HS-5 (cell line): ENCODE measurements around the gene KCNG3.

Experiments used
- DNase-seq: peaks from one replicate; pipeline ENCODE4 v3.0.0-alpha.2; 2012; ENCODE audit warnings: low read depth

KCNG3 gene

DNA sequence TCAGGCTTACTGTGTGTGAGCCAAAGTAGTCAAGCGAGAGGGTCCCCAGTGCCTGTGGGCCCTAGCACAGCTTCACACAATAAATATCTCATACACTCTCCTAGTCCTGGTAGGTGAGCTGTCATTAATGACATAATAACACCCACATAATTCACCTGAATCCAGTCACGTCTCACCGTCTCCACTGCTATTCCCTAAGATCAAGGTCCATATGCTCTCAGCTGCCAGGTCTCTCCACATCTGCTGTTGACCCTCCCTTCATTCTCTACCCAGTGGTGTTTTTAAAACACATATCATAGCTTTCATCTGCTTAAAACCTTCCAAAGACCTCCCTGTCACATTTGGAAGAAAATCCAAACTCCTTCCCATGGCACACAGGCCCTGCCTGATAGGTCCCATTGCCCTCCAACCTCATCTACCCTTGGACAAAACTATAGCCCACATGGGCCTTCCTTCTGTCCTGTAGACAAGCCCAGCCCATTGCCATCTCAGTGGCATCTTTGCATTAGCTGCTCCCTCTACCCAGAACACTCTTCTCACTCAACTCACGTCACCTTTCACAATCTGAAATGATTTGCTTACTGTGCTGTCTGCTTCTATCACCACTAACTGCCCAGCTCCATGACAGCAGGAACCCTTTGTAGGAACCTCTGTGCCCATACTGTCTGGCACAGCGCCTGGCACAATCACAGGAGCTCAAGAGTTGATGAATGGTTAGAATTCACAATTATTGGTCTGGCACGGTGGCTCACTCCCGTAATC is 7.5 kb downstream of the KCNG3 start:
- DNase-seq: no peak

DNA sequence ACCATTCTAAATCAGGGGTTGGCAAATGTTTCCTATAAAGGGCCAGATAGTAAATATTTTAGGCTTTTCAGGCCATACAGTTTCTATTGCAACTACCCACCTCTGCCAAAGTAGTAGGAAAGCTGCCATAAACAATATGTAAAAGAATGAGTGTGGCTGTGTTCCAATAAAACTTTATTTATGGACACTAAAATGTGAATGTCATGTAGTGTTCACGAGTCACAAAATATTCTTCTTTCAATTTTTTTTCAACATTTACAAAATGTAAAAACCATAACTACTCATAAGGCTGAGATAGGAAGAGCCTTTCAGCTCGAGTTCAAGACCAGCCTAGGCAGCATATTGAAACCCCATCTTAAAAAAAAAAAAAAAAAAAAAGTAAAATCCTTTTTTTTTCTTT is 13.4 kb downstream of the KCNG3 start:
- no peak for DNase-seq

DNA sequence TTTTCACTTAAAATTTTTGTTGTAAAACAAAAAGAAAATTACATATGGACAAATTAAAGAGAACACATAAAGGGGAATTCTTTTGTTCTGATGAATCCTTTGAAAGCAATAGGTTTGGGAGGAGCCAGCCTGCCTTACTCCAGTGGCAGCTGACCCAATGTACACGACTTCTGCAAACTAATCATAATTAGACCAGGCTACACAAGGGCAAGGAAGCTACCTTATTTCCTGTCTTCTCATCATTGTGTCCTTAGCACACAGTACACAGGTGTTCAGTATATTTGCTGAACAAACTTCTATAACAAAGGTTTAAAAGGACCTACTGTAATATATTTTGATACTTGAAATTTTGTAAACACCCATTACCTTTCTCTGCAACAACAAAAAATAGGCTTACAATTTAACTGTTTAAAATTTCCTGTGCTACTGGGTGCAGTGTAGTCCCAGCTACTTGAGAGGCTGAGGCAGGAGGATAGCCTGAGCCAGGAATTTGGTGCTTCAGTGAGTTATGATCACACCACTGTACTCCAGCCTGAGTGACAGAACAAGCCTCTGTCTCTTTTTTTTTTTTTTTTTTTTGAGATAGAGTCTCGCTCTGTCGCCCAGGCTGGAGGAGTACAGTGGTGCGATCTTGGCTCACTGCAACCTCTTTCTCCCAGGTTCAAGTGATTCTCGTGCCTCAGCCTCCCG is 18.9 kb downstream of the KCNG3 start:
- DNase-seq: no peak

DNA sequence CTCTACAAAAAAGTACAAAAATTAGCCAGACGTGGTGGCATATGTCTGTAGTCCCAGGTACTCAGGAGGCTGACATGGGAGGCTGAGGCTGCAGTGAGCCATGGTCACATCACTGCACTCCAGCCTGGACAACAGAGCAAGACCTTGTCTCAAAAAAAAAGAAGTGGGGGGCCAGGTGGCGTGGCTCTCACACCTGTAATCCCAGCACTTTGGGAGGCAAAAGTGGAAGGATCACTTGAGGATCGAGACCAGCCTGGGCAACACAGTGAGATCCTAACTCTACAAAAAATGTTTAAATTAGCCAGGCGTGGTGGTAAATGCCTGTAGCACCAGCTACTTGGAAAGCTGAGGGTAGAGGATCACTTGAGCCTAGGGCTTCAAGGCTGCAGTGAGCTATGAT is 23.1 kb downstream of the KCNG3 start:
- DNase-seq: no peak

DNA sequence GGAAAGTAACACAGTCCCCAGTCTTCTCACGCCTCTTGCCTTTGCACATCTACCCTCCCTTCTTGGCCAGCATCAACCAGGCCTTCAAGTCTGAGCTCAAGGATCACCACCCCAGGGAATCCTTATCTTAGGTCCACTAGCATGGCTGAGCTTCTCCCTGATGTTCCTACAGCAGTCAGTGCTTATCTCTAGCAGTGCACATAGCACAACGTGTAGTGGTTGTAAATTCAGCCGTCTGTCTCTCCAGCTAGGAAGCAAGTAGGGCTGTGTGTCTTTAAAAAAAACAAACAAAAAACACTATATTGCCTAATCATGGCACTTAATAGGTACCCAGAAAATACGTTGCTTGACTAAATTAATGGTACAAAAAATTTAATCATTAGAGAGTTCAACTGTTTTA is 29.2 kb downstream of the KCNG3 start:
- DNase-seq: no peak

DNA sequence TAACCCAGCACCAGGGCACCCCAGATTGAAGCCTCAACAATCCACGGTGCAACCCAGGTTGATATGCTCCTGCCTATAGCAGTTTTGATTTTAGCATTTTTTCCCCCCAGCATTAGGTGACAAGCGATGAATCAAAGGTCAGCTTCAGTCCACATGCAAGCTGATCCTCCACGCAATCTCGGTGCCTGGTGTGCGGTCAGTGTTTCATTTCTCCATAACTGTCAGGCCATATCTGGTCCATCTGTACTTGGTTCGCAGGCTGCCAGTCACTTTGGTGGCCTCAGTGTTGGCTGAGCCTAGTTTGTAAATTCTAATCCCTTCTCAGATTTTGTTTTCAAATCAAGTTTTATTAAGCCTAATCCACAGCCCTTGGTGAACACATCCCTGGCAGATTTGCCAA is 30.2 kb downstream of the KCNG3 start:
- no peak for DNase-seq

DNA sequence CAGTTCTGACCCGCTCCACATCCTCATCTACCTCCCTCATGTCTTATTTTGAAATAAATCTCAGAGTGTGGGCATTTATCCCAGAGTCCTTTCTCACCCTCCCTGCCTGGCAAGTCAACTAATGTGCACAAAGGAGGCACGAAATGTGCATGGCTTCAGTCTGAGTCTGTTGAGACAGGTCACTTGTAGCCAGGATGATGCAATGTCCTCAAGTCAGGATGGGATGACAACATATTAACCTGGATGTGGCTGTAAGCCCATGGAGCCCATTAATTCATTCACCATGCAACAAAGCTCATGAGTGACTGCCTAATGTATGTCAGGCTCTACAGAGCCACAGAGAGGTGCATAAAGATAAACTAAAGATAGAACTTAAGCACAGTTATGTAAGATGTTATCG is 34.5 kb downstream of the KCNG3 start:
- no peak for DNase-seq

DNA sequence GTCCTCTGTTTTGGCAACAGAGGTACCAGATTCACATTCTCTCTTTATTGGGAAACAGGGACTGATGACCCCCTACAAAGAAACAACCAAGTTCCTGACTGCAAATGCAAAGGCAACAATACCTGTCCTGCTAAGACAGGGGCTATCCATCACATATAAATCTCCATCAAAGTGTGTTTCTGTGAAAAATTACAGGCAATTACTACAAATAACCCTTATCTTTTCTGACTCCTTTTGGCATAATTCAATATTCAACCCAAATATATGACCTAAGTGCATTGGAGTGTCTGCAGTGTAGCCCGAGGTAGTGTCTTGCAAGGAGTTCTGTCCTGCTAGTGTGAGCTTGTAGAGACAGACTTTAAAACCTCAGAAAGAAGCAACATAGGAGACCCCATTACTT is 35.4 kb downstream of the KCNG3 start:
- no peak for DNase-seq

DNA sequence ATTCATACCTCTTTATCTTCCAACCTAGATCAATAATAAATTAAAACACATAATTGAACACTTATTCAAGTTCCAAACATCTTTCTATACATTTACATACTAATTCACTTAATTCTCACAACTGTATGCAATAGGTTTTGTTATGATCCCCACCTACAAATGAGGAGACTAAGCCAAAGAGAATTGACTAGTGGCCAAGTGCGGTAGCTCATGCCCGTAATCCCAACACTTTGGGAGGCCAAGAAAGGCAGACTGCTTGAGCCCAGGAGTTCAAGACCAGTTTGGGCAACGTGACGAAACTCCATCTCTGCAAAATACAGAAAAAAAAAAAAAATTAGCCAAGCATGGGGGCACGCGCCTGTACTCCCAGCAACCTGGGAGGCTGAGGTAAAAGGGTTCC is 36.8 kb downstream of the KCNG3 start:
- DNase-seq: no peak

DNA sequence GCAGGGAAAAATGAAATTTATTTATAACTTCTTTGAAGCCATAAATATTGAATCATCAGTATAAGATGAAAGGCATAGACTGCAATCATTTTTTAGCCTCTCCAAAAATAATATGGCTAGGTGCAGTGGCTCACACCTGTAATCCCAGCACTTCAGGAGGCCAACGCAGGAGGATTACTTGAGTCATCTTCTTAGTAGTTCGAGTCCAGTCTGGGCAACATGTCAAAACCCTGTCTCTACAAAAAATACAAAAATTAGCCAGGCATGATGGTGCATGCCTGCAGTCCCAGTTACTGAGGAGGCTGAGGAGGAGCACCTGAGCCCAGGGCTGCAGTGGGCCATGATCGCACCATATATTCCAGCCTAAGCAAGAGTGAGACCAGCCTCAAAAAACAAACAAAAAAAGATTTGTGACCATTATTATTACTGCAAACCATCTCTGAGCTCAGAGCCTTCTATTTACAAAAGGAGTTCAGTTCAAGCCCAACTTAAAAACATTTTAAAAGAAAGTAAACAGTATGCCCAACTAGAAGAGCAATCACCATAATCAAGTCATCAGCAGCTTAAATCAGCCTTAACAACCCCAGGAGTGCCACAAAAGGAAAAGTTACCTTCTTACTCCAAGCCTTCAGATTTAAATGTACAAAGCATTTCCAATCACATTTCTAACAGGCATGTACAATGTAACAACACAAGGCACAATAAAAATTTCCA is 37.5 kb downstream of the KCNG3 start:
- DNase-seq: no peak

DNA sequence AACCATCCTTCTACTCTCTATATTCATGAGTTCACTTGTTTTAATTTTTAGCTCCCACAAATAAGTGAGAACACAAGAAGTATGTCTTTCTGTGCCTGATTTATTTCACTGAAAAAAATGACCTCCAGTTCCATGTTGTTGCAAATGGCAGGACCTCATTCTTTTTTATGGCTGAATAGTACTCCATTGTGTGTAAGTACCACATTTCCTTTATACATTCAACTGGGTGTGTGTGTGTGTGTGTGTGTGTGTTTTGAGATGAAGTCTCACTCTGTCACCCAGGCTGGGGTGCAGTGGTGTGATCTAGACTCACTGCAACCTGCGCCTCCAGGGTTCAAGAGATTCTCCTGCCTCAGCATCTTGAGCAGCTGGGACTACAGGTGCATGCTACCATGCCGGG is 41.2 kb downstream of the KCNG3 start:
- no peak for DNase-seq

DNA sequence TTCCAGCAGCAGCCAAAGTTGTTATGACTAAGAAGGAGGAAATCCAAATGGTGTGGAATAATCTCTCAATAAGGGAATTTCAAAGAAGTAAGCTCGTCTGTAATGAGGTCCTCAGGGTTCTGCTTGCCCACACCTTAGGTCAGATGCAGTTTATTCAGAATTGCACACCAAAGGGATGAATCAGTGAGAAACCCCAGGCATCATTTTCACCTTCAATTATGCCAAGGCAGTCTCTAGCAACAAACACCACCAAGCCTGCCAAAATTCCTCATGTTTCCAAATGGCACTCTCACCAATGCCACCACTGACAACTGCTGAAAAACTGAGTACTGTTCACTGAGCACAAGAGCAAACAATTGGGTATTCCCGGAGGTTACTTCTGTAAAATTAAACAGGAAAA is 43.6 kb downstream of the KCNG3 start:
- DNase-seq: no peak

DNA sequence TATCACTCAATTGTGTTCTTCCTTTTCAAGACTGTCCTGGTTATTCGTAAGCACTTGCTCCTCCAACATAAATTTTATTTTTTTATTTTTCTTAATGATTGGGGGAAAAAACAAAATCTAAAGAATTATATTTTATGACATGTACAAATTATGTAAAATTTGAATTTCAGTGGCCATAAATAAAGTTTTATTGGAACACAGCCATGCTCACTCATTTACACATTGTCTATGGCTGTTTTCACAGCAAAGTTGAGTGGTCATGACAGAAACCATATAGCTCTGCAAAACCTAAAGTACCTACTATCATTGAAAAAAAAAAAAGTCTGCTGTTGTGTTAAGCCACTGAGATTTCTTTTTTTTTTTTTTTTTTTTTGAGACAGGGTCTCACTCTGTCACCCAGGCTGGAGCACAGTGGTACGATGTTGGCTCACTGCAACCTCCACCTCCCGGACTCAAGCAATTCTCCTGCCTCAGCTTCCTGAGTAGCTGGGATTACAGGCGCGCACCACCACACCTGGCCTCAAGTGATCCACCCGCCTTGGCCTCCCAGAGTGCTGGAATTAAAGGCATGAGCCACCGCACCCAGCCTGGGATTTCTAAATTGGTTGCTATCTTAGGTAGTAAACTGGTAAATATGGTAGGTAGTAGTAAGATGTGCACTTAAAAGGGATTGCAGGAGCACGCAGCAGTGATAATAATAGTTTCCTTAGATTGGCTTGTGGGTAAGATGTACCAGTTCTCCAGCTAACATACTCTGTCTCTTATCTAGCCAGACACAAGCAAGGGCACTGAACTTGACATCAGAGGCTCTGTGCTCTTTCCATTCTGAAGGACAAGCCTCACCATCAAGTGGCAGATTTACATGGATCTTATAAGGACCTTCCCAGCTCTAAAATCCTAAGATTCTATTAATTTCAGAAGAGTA is 44.4 kb downstream of the KCNG3 start:
- DNase-seq: no peak

DNA sequence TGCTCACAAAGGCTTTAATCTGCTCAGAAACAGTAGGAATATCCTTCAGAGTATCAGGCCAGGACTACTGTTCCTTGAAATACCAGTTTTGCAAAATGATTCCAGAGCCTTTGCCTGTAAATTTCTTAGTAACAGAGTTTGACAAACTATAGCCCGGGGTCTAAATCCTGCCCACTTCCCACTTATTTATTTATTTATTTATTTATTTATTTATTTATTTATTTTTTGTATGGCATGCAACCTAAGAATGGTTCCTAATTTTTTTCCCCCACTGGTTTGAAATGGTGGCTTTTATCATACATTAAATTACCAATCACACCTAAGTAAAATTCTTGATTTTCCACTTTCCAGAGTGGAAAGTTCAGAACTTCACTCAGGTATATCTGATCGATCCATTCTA is 45.6 kb downstream of the KCNG3 start:
- no peak for DNase-seq

DNA sequence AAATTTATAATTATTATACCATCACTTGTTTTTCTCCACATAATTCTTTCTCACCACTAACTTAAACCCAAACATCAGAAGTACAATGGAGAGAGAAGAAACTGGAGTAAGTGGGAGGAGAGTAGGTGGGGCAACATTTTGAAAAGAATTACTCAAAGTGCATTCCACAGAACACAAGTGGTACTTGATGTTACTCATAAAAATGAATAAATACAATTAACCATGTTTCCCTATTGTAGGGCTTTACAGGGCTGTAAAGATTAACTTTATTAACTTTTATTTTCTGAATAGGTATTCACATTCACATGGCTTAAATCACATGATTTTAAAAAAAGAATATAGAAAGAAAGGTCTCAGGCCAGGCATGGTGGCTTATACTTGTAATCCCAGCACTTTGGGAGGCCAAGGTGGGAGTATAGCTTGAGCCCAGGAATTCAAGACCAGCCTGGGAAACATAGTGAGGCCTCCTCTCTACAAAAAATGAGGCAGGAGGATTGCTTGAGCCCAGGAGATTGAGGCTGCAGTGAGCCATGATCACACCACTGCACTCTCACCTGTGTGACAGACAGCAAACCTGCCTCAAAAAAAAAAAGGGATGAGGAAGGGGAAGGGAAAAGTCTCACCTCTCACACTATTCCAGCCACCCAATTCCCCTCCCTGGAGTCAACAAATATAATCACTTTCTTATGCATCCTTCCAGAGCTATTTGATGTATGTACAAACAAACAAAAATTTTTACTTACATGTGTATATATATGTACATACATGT is 47.1 kb downstream of the KCNG3 start:
- DNase-seq: no peak

DNA sequence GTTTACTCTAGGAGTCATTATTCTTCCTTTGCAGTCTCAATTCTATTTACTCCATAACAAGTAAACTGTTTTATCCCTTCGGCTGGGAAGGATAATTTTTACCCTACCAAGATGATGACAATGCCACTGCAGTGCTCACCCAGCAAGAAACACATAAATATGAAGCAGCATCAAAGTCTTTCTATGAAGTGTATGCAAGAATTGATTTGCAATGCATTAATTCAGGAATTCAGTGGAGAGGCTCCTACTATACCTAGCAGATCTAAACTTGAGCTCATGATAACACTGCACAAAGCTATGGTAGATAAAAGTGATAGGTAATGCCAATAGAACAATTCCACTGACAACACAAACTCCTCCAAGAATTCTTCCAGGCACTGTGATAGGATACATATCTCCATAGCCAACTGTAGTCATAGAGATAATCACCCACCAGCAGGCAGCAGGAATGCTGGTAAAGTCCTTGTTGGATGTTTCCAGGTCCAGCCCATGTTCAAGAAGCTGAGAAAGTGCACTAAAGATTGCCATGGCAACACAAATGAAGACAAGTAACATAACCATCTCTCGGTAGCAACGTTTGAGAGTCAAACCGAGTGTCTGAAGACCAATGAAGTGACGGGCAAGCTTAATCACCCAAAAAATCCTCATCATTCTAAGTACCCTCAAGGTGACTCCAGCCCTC is 49.9 kb downstream of the KCNG3 start:
- DNase-seq: no peak

DNA sequence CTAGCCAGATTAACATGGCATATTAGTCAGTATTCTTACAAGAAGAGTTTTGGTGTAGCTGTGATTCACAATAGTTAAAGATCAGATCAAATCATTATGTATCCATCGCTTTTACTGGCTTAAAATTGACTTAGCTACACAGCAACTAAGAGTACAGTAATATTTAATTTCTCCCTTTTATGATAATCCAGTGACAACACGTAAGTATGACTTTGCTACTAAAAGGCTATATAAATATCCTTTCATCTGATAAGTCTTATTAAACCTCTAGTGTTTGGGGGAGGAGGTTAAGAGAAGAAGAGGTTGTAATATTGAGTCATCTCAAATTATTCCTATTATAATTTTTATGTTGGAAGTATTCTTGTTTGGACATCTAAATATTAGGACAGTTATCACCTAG is 51.0 kb downstream of the KCNG3 start:
- no peak for DNase-seq

DNA sequence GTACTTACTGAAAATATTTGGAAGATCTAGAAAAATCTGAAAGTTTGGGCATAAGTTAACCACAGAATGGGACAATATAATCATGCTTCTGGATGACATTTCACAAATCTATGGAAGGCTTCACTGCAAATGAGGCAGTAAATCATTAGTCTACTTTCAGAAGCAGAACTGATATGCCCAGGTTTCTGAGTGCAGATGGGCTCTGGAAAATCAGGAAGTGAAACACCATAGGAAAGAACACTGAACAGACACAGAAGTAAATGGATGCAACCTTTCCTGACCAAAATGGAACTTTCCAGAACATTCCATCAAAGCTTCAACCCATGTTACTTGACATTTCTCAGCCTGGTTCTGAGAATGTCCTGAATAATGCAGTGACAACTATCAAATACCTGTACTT is 55.1 kb downstream of the KCNG3 start:
- no peak for DNase-seq

DNA sequence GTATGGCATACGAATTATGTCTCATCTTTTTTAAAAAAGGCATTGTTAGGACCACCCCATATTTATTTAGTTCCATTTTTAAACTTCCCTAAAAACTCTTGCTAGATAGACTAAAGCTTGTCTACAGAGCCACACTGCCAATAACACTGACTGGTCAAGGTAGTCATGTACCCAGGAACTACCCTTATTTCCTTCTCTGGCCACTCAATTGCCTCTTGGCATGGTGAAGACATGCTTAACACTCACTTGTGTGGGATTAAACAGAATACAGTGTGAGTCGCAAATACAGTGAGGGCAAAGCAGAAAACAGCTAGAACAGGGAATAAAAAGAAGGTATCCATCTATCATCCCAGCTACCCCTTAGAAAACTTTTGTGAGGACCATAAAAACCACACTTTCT is 57.4 kb downstream of the KCNG3 start:
- no peak for DNase-seq

DNA sequence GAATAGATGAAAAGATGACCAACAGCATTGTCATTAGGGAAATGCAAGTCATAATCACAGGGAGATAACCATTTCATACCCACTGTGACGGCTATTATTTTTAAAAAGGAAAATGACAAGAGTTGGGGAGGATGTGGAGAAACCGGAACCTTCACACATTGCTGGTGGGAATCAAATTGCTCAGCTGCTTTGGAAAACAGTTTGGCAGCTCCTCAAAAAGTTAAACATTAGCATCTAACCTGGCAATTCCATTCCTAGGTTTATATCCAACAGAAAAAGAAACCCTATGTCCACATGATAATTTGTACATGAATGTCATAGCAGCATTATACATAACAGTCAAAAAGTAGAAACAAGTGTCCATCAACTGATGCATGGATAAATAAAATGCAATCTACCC is 58.2 kb downstream of the KCNG3 start:
- DNase-seq: no peak

DNA sequence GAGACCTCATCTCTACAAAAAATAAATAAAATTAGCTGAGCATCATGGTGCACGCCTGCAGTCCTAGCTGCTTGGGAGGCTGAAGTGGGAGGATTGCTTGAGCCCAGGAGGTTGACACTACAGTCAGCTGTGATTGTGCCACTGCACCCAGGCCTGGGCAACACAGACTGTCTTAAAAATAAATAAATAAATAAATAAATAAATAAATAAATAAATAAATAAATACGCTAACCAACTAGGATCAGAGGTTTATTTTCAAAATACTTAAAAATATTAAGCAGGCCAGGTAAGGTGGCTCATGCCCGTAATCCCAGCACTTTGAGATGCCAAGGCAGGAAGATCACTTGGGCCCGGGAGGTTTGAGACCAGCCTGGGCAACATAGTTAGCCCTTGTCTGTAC is 63.6 kb downstream of the KCNG3 start:
- no peak for DNase-seq
